Nephron progenitor cell (in vitro differentiated cells): ENCODE results near the gene ULK2.
A peak's percentile ranks its signal among the peaks of the same experiment; 100 is the strongest.

Source experiments
- DNase-seq: peaks from one replicate; pipeline ENCODE4 v3.0.0; 2021
- H3K27ac Mint-ChIP-seq: 2 replicates; pipeline ENCODE4 v1.8.0; 2021; ENCODE audit warnings: mild to moderate bottlenecking, moderate library complexity, mixed read lengths
- H3K27me3 Mint-ChIP-seq: 2 replicates; pipeline ENCODE4 v1.8.0; 2021; ENCODE audit warnings: mild to moderate bottlenecking, low read depth, mixed read lengths; ENCODE audit not compliant: poor library complexity
- H3K36me3 Mint-ChIP-seq: 2 replicates; pipeline ENCODE4 v1.8.0; 2021; ENCODE audit warnings: low read depth, mixed read lengths
- H3K4me1 Mint-ChIP-seq: 2 replicates; pipeline ENCODE4 v1.8.0; 2021; ENCODE audit warnings: mixed read lengths
- H3K4me3 Mint-ChIP-seq: 2 replicates; pipeline ENCODE4 v1.8.0; 2021; ENCODE audit warnings: mild to moderate bottlenecking, moderate library complexity, mixed read lengths
- H3K9me3 Mint-ChIP-seq: 2 replicates; pipeline ENCODE4 v1.8.0; 2021; ENCODE audit warnings: mild to moderate bottlenecking, moderate library complexity, mixed read lengths
- TF ChIP-seq, protein P1 (sequence below): fragments of 200-600 bp; sonication (generic); IDR thresholded peaks from 2 replicates; pipeline ENCODE4 v1.5.0; 2021; ENCODE audit warnings: antibody characterized with exemption

Gene ULK2

DNA sequence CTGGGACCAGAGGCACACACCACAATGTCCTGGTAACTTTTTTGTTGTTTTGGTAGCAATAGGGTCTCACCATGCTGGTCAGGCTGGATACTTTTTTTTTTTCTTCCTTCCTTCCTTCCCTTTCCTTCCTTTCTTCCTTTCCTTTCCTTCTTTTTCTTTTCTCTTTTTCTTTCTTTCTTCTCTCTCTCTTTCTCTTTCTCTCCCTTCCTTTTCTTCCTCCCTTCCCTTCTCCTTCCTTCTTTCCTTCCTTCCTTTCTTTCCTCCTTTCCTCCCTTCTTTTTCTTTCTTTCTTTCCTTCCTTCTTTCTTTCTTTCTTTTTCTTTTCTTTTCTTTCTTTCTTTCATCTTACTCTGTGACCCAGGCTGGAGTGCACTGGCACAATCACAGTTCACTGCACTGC, 18.4 kb upstream of the ULK2 start:
- no peaks in the 10 kb centered on the region for H3K27me3 Mint-ChIP-seq
- no peak for DNase-seq
- no peak overlapping the region for H3K4me3 Mint-ChIP-seq
- no peak overlapping the region for H3K27ac Mint-ChIP-seq
- H3K36me3 Mint-ChIP-seq = no peaks in the 10 kb centered on the region
- no peaks in the 10 kb centered on the region for H3K9me3 Mint-ChIP-seq
- H3K4me1 Mint-ChIP-seq = no peaks in the 10 kb centered on the region
- TF ChIP-seq, protein P1, sequence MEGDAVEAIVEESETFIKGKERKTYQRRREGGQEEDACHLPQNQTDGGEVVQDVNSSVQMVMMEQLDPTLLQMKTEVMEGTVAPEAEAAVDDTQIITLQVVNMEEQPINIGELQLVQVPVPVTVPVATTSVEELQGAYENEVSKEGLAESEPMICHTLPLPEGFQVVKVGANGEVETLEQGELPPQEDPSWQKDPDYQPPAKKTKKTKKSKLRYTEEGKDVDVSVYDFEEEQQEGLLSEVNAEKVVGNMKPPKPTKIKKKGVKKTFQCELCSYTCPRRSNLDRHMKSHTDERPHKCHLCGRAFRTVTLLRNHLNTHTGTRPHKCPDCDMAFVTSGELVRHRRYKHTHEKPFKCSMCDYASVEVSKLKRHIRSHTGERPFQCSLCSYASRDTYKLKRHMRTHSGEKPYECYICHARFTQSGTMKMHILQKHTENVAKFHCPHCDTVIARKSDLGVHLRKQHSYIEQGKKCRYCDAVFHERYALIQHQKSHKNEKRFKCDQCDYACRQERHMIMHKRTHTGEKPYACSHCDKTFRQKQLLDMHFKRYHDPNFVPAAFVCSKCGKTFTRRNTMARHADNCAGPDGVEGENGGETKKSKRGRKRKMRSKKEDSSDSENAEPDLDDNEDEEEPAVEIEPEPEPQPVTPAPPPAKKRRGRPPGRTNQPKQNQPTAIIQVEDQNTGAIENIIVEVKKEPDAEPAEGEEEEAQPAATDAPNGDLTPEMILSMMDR = no peak

DNA sequence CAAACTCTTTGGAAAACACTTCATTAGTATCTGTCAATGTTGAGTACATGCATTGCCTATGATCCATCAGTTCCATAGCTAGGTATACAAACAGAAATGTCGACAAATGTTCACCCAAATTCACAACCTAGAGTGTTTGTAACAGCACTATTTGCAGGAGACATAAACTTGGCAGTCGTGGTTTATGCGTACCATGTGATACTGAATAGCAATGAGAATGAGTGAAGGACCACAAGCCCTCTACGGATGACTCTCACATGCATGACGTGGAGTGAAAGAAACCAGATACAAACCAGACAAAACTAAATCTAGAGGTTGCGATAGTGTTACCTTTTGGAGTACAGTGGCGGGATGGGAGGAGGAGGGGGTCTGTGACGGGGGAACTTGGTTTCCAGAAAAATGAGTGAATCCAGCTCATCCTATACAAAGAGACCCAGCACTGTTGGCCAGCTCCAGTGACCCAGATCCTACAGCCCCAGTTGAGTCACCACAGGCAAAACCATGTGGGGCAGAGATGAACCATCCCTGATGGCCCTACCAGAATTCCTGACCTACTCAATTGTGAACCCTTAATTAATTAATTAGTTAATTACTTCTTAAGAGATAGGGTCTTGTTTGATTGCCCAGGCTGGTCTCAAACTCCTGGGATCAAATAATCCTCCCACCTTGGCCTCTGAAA, 15.9 kb upstream of the ULK2 start:
- Mint-ChIP-seq H3K36me3 (no peaks in the 10 kb centered on the region), H3K9me3 (no peaks in the 10 kb centered on the region), H3K27me3 (no peaks in the 10 kb centered on the region), H3K27ac (no peak overlapping the region), H3K4me1 (no peaks in the 10 kb centered on the region), H3K4me3 (no peak overlapping the region)
- TF ChIP-seq, protein P1 = no peak
- DNase-seq = no peak

DNA sequence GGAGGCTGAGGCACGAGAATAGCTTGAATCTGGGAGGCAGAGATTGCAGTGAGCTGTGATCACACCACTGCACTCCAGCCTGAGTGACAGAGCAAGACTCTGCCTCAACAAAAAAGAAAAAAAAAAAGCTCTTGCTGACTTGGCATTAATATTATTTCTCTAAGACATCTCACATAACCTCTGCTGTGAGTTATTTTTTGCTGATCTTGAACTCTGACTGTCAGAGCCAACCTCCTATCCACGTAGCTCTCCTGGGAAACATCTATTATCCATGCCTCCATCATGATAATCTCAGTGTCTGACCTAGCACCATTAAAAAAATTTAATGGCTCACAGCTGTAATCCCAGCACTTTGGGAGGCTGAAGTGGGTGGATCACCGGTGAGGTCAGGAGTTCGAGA, 12.7 kb upstream of the ULK2 start:
- Mint-ChIP-seq H3K27ac (no peak overlapping the region), H3K4me3 (no peak overlapping the region), H3K36me3 (no peaks in the 10 kb centered on the region), H3K9me3 (no peaks in the 10 kb centered on the region), H3K27me3 (peaks cover 7% of the 10 kb centered on the region), H3K4me1 (peaks cover 5% of the 10 kb centered on the region)
- TF ChIP-seq, protein P1 = no peak
- no peak for DNase-seq

DNA sequence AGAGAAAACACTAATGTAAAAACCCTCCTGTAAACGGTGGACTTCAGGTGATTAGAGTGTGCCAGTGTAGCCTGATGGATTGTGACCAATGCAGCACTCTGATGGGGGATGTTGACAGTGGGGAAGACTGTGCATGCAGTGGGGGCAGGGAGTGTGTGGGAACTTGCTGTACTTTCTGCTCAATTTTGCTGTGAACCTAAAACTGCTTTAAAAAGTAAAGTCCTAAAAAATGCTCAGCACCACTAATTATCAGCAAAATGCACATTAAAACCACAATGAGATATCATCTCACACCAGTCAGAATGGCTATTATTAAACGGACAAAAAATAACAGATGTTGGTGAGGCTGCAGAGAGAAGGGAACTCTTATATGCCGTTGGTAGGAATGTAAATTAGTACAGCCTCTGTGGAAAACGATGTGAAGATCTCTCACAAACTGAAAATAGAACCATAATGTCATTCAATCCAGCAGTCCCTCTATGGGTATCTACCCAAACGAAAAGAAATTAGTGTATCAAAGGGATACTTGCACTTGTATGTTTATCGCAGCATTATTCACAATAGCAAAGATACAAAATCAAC, 9.7 kb upstream of the ULK2 start:
- H3K4me3 Mint-ChIP-seq = no peak overlapping the region
- no peak for DNase-seq

DNA sequence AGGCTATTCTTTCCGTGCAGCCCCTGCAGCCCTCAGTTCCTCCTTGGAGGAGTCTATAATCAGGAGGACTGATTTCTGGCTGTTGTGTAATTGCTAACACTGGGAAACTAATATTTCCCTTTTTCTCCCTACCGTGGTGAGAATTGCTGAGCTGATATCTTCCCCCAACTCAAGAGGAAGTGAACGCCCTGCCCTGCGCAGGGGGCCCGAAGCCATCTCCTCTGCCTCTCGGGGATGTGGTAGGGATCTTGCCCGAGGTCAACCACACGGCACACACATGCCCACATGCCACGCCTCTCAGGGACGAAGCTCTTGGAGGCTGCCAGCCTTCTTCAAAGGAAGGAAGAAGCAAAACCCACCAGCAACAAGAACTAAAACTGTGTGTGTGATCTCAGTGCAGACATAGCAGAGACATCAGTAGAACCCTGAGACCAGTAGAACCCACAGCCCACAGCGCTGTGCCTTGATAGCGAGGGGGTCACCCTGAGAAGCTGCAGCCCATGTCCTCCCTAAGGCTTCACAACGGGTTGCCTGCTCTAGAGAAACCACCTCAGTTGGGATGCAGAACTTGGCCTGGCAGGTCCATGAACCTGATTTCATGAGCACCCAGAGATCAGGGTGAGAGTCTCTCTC, 8.9 kb upstream of the ULK2 start:
- peaks cover 10% of the 10 kb centered on the region for H3K4me1 Mint-ChIP-seq
- no peaks in the 10 kb centered on the region for H3K9me3 Mint-ChIP-seq
- no peak for DNase-seq
- peaks cover 10% of the 10 kb centered on the region for H3K27me3 Mint-ChIP-seq
- H3K36me3 Mint-ChIP-seq = no peaks in the 10 kb centered on the region
- no peak overlapping the region for H3K4me3 Mint-ChIP-seq
- TF ChIP-seq, protein P1 = no peak
- H3K27ac Mint-ChIP-seq = peak overlapping the region; percentile 44

More for the DNA sequence above, 9.7 kb upstream of the ULK2 start:
- Mint-ChIP-seq H3K9me3 (no peaks in the 10 kb centered on the region), H3K36me3 (no peaks in the 10 kb centered on the region), H3K4me1 (peaks cover 10% of the 10 kb centered on the region), H3K27me3 (peaks cover 10% of the 10 kb centered on the region), H3K27ac (peak overlapping the region; percentile 39)
- TF ChIP-seq, protein P1 = no peak
